Activated CD8-positive, alpha-beta T cell treated with anti-CD3 and anti-CD28 coated beads for 36 hours (primary cell): ENCODE results near the gene GALNT9. TPM values are rescaled to one million over a fixed set of nuclear protein-coding genes. Genes with fewer than 3 reads are reported as not detected.
"Not testable (repeated sequence)": the region's sequence is repeated elsewhere in the genome, so short reads cannot be mapped to it uniquely, and the experiment has no call there.

Source experiments
- ATAC-seq: fragments of 200-7000 bp; cut with Tn5 transposase; one replicate; pipeline ENCODE4 v1.10.0; 2021; ENCODE audit warnings: mild to moderate bottlenecking, moderate library complexity
- CTCF ChIA-PET: fragments of 350-600 bp; sonication (Branson Sonifier 250); formaldehyde crosslinking; loops from one replicate; lab custom pipeline; 2021; ENCODE audit warnings: antibody characterized with exemption; lab: Charles Lee
- POLR2A ChIA-PET: fragments of 350-600 bp; sonication (Branson Sonifier 250); formaldehyde crosslinking; loops from one replicate; lab custom pipeline; 2021; ENCODE audit warnings: antibody characterized with exemption; lab: Charles Lee
- DNase-seq: peaks from one replicate; pipeline ENCODE4 v3.0.0-alpha.2; 2020
- H3K27ac Mint-ChIP-seq: one replicate; pipeline ENCODE4 v1.8.0; 2021; ENCODE audit warnings: mild to moderate bottlenecking, mixed read lengths
- H3K27me3 Mint-ChIP-seq: one replicate; pipeline ENCODE4 v1.8.0; 2021; ENCODE audit warnings: mixed read lengths
- H3K36me3 Mint-ChIP-seq: one replicate; pipeline ENCODE4 v1.8.0; 2021; ENCODE audit warnings: low read depth, mixed read lengths
- H3K4me1 Mint-ChIP-seq: one replicate; pipeline ENCODE4 v1.8.0; 2021; ENCODE audit warnings: low read depth, mixed read lengths
- H3K4me3 Mint-ChIP-seq: one replicate; pipeline ENCODE4 v1.8.0; 2021; ENCODE audit warnings: mild to moderate bottlenecking, moderate library complexity, mixed read lengths
- H3K9me3 Mint-ChIP-seq: one replicate; pipeline ENCODE4 v1.8.0; 2021; ENCODE audit warnings: mixed read lengths
- intact Hi-C: fragments of 100-400 bp; cut with micrococcal nuclease; formaldehyde crosslinking; loops from one replicate; pipeline ENCODE4 v1.10.0; 2022
- total RNA-seq, 2 experiments: library from RNA; stranded (reverse); gene quantifications; one replicate each; pipeline ENCODE4 v1.2.3, GENCODE V29; 2021
- TF ChIP-seq, protein P1 (sequence below): fragments of 200-600 bp; IDR thresholded peaks from one replicate; pipeline ENCODE4 v1.8.0; 2022; ENCODE audit warnings: antibody characterized with exemption, mild to moderate bottlenecking

GALNT9 gene
- total RNA-seq, 2 experiments from 2014 or later, result not detected

DNA sequence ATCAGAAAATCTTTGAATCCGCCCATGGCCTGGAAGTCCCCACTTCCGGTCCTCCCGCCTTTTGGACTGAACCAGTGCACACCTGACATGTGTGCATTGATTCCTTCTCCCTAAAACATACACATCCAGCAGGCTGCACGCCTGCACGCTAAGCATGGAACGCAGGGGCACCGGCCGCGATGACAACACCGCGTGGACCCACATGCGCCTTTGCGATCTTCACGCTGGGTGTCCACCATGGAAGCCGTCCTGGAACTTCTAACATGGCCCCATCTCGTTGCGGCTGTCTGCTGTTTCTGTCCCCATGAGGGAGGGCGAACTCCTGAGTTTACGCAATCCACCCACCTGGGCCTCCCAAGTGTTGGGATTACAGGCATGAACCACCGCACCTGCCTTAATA is 73.7 kb downstream of the GALNT9 start:
- TF ChIP-seq, protein P1, sequence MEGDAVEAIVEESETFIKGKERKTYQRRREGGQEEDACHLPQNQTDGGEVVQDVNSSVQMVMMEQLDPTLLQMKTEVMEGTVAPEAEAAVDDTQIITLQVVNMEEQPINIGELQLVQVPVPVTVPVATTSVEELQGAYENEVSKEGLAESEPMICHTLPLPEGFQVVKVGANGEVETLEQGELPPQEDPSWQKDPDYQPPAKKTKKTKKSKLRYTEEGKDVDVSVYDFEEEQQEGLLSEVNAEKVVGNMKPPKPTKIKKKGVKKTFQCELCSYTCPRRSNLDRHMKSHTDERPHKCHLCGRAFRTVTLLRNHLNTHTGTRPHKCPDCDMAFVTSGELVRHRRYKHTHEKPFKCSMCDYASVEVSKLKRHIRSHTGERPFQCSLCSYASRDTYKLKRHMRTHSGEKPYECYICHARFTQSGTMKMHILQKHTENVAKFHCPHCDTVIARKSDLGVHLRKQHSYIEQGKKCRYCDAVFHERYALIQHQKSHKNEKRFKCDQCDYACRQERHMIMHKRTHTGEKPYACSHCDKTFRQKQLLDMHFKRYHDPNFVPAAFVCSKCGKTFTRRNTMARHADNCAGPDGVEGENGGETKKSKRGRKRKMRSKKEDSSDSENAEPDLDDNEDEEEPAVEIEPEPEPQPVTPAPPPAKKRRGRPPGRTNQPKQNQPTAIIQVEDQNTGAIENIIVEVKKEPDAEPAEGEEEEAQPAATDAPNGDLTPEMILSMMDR, result no peak
- no peak overlapping the region for H3K27ac Mint-ChIP-seq
- no peaks in the 10 kb centered on the region for H3K27me3 Mint-ChIP-seq
- H3K36me3 Mint-ChIP-seq, result no peaks in the 10 kb centered on the region
- intact Hi-C loops, result no loop called here
- ATAC-seq (no peak), DNase-seq (no peak)
- no peak overlapping the region for H3K4me3 Mint-ChIP-seq
- ChIA-PET POLR2A (no interaction called here), CTCF (no interaction called here)
- H3K9me3 Mint-ChIP-seq, result no peaks in the 10 kb centered on the region
- no peaks in the 10 kb centered on the region for H3K4me1 Mint-ChIP-seq

GRCh38 chr12:132253698-132254480 is 75.5 kb downstream of the GALNT9 start:
- ATAC-seq (no peak), DNase-seq (no peak)
- TF ChIP-seq, protein P1, result no peak
- Mint-ChIP-seq H3K4me1 (no peaks in the 10 kb centered on the region), H3K27ac (no peak overlapping the region), H3K27me3 (no peaks in the 10 kb centered on the region), H3K36me3 (no peaks in the 10 kb centered on the region), H3K4me3 (no peak overlapping the region), H3K9me3 (no peaks in the 10 kb centered on the region)
- ChIA-PET CTCF (no interaction called here), POLR2A (no interaction called here)
- intact Hi-C loops, result no loop called here

- intact Hi-C loops, result not testable (repeated sequence)
These were observed 76.4 kb downstream of the GALNT9 start for GRCh38 chr12:132252981-132253380.

DNA sequence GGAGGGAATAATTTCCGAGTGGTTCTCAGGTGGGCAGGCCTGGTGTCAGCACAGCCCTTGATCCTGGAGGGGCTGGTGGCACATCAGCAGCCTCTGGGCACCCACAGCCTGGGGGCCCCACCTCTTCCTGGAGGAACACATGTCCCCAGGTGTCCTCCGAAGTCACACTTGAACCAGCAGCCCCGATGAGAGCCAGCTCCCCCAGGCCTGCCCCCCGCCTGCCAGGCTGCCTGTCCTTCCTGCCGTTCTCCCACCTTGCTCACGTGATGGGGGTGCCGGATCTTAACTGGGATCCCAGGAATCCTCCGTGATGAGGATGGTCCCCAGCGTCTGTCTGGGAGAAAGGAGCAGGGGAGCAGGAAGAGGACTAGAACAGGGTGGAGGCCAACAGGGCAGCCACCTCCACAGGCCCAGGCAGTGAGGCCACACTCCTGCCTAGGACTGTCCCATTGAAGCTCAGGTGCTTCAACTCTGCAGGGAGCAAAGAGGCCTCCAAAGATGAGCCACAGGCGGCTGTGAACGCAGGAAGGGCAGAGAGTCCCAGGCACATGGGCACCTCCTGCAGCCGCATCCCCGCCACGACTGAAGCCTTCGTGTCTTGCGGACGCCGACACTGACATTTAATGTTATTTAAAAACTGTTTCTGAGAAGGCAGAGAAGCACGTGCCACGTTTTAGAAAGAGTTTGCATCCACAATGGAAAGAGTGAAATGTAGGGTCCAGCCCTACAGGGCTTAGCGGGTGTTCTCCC is 77.5 kb downstream of the GALNT9 start:
- no peaks in the 10 kb centered on the region for H3K27me3 Mint-ChIP-seq

More at GRCh38 chr12:132252981-132253380, 76.4 kb downstream of the GALNT9 start:
- H3K9me3 Mint-ChIP-seq, DNase-seq, H3K4me1 Mint-ChIP-seq, CTCF ChIA-PET, POLR2A ChIA-PET, H3K27me3 Mint-ChIP-seq, ATAC-seq, H3K4me3 Mint-ChIP-seq, H3K27ac Mint-ChIP-seq, H3K36me3 Mint-ChIP-seq: not testable (repeated sequence)

GRCh38 chr12:132251310-132251709 is 78.1 kb downstream of the GALNT9 start:
- TF ChIP-seq, protein P1, result no peak
- POLR2A ChIA-PET, result no interaction called here
- Mint-ChIP-seq H3K4me1 (no peaks in the 10 kb centered on the region), H3K9me3 (no peaks in the 10 kb centered on the region), H3K27me3 (no peaks in the 10 kb centered on the region), H3K36me3 (no peaks in the 10 kb centered on the region), H3K4me3 (no peak overlapping the region), H3K27ac (no peak overlapping the region)
- CTCF ChIA-PET, result no interaction called here
- DNase-seq, result no peak
- intact Hi-C loops, result no loop called here
- ATAC-seq, result no peak

More for the DNA sequence above, 77.5 kb downstream of the GALNT9 start:
- Mint-ChIP-seq H3K27ac (no peak overlapping the region), H3K4me3 (no peak overlapping the region), H3K9me3 (no peaks in the 10 kb centered on the region), H3K4me1 (no peaks in the 10 kb centered on the region), H3K36me3 (no peaks in the 10 kb centered on the region)
- ChIA-PET POLR2A (no interaction called here), CTCF (no interaction called here)
- TF ChIP-seq, protein P1, result no peak
- intact Hi-C loops, result no loop called here
- DNase-seq, result no peak
- no peak for ATAC-seq
